ENCODE measurements around the gene NUP62.

Gene NUP62

DNA sequence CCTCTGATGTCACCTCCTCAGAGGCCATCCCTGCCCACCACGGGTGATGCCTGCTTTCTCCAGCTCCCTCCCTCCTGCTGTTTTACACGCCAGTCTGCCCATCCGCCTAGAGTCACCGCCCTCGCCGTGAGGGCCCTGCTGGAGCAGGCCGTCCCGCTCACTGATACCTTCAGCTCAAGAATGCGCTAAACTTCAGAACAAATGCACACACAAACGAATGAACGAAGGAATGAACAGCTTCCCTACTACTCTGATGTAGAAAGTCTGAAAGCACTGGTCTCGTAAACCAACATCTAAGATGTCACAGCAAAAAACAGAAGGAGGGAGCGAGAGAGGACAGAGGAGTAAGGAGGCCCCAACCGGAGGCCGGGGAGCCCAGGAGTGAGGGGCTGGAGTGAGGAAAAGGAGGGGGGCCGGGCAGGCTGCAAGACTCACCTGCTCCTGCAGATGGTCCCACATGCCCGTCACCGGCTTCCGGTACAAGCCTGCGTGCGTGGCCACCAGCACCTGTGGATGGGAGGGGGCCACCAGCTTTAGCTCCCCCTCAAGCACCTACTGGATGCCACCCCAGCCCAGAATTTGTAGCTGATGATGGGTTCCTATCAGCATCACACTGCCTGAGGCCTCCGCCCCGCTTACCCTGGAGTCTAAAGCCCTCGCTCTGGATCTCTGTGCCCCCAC is 65.9 kb downstream of the NUP62 start:
- DNase-seq, result no peak

DNA sequence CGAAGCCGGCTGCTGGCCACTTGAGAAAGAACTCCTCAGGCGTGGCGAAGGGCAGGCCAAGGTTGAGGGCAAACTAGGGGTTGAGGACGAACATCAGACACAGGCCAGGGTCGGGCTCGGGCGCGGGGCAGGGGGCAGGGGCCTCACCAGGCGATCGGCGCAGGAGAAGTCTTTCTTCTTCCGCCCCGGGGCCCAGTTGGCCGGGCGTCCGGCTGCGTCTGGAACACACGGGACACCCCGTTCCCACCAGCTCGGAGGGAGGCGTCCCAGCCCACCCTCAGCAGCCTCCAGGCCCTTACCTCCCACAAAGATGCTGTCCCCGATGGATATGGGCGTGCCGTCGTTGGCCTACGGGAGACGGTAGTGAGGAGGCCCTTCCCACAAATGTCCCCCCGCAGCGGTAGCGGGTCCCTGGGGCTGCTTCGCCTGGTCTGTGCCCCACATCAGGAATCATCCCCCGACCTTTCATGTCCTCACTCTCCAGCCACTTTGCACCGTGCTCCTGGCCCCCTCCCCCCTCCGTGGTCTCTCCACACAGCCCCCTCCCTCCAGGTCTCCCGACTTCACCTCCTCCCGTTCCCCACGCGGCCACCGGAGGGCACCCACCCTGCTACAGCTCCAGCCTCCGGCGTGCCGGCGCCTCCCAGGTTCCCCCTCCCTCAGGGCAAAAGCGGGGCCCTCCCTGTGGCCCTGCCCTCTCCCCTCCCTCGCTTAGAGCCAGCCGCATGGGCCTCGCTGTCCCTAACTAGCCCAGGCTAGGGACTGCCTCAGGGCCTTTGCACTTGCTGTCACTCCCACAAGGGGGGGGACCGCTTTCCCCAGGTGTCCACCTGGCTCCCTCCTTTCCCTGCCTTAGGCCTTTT is 66.7 kb downstream of the NUP62 start:
- DNase-seq, result no peak

DNA sequence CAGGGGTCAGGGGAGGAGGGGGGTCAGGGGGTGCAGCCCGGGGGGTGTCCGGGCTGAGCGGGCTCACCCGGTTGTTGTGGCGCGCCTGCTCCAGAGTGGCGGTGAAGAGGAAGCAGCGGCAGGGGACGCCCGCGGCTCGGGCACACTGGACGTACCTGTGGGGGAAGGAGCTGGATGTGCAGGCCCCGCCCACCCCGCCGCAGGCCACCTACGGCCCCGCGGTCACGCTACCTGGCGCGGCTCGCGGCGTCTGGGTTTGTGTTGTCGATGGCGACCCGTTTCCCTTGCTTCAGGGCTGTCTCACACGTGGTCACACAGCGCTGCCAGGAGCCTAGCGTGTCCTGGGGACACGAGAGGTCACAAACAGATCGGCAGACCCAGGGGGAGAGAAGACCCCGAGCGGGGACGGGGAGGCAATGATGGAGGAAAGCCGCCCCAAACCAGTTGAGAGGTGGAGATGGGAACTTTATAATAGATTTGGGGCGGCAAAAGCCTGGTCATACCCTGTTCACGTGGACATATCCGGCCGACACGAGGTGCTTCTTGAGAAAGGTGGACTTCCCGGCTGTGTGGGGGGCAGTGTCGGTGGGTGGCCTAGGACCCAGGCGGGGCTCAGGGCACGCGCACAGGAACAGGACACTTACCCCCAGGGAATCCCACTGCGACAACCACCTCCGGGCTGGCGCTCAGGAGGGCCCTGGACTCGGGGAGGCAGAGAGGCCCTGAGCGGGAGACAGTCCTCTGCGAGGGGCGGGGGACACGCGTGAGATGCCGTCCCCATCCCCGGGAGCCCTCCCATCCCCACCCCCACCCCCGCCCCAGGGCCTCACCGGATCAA is 67.5 kb downstream of the NUP62 start:
- no peak for DNase-seq

DNA sequence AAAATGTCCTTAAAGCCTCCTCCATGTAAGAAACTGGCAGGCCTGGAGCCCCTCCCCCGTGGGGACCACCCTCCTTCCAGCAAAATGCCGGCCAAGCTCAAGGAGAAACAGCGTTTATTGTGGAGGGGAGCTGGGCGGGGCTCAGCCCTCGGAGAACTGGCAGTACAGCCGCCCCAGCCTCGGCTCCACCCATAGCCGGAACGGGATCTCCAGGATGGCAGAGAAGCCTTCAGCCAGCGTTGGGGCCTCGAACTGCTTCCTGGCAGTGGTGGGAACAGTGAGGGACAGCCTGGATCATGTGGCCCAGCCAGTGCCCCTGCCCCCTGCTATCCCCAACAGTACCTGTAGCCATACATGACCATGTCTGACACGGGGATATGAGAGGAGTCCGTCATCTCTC is 68.2 kb downstream of the NUP62 start:
- DNase-seq, result peak; percentile 35

DNA sequence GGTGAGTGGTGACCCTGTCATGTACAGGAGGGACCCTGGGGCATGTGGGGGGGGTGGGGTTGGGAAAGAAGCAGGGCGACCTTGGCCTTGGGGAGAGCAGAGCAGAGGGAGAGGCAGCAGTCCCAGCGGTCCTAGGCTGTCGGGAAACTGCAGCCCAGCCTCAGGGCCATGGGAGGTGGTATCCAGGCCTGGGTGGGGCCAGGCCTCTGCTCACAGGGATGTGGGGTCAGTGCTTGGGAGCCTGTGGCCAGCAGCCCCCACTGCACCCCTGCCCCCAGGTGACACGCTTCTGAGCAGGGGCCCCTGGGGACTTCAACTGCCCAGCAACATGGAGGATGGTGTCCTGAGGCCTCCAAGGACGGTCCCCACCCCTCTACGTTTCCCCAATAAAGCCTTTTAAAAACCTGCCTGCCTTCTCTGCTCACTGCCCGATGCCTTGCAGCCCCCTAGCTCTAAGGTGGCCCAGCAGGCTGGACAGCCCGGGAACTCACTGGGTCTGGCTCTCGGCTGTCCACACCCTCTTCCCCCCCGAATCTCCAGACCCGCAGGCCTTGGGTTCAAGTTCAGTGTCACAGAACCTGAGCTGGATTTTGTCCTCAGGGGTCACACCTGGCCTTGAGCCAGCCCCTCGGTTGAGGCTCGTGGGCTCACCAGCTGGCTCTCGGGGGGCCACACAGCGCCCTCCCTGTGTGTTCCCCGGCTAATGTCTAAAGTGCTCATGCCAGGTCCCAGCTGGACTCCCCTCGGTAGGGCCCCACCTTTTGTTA is 68.8 kb downstream of the NUP62 start:
- no peak for DNase-seq

DNA sequence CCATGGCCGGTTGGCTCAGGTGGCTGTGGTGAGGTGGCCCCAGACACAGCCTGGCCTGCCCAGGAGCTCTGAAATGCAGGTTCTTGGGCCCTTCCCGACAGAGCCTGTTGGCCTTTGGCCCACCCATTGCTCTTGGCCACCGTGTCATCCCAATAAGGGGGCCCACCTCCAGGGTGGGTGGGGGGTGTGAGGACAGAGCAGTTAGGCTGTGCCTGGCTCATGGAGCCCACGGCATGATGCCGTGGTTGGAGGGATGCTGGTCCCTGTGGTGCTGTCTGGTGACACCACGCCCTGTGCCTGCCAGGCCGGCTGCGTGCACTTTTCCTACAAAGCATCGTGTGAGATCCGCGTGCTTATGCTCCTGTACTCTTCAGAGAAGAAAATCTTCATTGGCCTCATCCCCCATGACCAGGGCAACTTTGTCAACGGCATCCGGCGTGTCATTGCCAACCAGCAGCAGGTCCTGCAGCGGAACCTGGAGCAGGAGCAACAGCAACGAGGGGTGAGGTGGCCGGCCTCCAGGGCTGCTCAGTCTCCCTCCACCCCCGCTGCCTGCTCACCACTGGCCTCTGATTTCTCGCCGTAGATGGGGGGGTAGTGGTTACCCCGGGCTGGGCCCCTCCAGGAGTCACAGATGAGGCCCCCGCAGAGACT is 69.5 kb downstream of the NUP62 start:
- DNase-seq, result no peak

DNA sequence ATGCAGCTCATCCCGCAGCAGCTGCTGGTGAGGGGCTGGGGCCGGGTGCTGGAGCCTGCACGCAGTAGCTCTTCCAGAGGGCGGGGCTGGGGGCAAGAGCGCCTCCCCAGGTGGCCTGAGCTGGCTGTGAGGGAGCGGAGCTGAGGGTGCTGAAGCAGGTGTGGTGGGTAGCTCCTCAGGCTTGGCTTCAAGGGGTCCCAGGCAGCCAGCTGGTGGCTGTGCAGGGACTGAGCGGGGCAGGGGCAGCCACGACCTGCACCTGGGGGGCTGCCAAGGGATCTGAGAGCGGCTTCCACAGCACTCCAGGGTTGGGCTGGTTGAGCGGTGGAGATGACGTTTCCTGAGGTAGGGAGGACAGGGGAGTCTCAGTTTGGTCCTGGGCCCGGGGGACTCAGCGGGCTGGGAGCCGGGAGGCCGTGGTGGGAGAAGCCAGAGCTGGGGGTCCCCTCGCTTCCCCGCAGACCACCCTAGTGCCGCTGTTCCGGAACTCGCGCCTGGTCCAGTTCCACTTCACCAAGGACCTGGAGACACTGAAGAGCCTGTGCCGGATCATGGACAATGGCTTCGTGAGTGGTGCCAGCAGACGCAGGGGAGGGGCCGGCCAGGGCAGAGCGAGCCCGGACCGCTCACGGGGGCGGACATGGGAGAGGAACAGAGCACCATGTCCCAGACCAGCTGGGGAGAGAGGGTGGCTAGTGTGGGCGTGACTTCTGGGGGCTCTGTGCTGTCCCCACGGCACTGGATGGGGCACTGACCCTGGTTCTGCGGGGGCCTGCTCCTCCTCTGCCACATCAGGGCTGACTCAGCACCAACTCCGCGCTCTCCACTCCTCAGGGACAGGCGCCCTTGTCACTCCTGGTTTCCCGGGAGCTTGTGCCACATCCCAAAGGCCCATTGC is 71.0 kb downstream of the NUP62 start:
- no peak for DNase-seq

DNA sequence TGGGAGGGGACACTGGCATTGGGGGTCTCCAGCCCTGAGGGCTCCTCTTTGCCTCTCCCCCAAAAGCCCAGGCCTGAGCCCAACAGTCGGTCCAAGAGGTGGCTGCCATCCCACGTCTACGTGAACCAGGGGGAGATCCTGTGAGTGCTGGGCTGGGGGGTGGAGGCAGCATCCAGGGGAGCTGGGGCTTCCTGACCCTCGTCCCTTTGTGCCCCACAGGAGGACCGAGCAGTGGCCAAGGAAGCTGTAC is 71.5 kb downstream of the NUP62 start:
- DNase-seq, result no peak

DNA sequence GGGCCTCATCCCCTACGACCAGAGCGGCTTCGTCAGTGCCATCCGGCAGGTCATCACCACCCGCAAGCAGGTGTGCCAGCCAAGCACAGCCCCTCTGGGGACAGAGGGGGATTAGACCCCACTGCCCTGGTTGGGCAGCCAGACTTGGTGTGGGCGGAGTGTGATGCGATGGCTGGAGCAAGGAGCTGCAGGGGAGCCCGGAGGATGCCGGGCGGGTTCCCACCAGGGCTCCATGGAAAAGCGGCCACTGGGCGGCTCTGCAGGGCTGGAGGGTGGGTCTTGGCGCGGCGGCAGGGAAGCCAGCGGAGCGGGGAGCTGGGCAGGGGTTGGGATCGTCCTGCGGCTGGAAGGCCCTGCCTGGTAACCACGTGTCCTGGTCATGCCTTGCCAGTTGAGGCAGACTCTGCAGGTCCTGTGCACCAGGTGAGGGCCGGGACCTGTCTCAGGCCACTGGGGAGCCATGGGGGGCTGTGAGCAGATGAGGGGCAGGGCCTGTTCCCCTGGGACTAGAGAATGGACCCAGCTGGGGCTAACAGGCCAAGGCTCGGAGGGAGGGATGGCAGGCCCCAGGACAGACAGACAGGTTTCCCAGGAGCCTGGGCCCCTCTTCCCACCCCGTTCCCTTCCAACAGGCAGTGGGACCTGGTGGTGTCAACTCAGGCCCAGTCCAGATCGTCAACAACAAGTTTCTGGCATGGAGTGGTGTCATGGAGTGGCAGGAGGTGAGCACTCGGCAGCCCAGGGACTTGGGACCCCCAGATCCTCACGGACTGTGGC is 72.1 kb downstream of the NUP62 start:
- DNase-seq, result no peak
